ENCODE data around the gene CDH22. TPM values are rescaled to one million over a fixed set of nuclear protein-coding genes. Genes with fewer than 3 reads are reported as not detected.

CDH22 gene
- total RNA-seq, 2 experiments from 2014 or later: not detected

DNA sequence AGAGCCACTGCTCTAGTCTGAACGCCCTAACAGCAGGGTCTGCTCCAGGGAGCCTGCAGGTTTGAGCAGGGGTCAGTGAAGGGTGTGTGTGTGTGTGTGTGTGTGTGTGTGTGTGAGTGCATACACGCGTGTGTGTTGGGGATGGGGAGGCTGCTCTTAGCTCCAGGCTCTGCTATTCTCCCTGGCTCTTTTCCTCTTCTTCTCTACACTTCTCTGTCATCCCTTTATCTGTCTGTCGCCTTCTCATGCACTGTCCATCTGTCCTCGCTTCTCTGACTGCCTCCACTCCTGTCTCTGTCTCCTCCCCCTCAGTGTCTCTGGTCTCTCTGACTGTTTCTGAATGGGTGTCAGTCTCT is 3.4 kb upstream of the CDH22 start:
- H3K36me3 Mint-ChIP-seq: no peaks in the 10 kb centered on the region
- H3K27me3 Mint-ChIP-seq: peaks cover 66% of the 10 kb centered on the region
- no peak for DNase-seq
- no peaks in the 10 kb centered on the region for H3K9me3 Mint-ChIP-seq
- H3K4me1 Mint-ChIP-seq (ENCODE audit: low read depth): peaks cover 5% of the 10 kb centered on the region
- CTCF ChIA-PET: interaction anchor here (0.7 to 1.1 kb wide), 3 partner anchors 15 to 91 kb away, joined by 3 to 4 read pairs (median 3); no protein-coding TSS in a partner anchor
- POLR2A ChIA-PET: no interaction called here
- no peak overlapping the region for H3K4me3 Mint-ChIP-seq
- intact Hi-C loops (cut with micrococcal nuclease): no loop called here
- H3K27ac Mint-ChIP-seq: no peak overlapping the region

DNA sequence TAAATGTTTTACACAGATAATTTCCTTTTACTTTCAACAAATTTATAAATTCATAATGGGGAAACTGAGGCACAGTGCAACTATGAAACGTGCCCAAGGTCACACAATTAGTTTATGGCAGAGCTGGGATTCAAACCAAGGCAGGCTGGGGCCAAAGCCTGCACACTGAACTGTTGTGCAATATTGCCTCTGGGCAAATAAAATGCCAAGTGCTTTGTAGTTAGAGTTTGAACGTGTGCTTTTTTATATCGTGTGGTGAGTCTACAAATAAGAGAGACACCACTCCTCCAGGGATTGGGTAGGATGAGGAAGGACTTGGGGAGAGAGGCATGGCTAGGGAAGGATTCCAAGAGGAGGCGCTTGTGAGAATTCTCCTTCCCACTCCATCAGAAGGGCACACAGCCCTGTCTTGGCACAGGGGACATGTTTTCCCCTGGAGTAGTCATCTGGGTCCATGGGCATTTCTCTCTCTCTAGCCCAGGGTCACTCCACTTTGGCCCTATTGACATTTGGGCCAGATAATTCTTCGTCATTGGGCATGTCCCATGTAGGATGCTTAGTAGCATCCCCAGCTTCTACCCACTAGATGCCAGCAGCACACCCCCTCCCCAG is 2.8 kb upstream of the CDH22 start:
- Mint-ChIP-seq H3K9me3 (no peaks in the 10 kb centered on the region), H3K27me3 (peaks cover 67% of the 10 kb centered on the region), H3K27ac (no peak overlapping the region), H3K36me3 (no peaks in the 10 kb centered on the region), H3K4me3 (no peak overlapping the region), H3K4me1 (ENCODE audit: low read depth) (peaks cover 6% of the 10 kb centered on the region)
- intact Hi-C loops (cut with micrococcal nuclease): no loop called here
- CTCF ChIA-PET: interaction anchor here (0.7 to 1.1 kb wide), 3 partner anchors 16 to 92 kb away, joined by 3 to 4 read pairs (median 3); no protein-coding TSS in a partner anchor
- no peak for DNase-seq
- POLR2A ChIA-PET: no interaction called here

DNA sequence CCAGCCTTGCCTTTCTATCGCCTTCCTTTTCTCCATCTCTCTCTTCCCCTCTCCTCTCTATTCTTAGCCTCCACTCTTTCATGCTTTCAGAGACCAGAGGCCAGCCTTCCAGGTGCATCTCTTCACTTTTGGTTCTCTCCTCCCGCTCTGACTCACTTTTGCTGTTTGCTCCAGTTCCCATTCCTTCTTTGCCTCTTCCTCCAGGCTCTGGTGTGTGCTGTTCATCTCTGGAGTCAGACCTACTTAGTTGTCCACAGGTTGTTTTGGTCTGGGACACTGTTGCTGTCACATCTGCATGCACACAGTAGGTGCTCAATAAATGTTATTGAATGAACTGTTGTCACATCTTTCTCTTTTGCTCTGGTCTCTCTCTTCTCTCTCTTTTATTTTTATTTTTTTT is 1.6 kb upstream of the CDH22 start:
- Mint-ChIP-seq H3K27me3 (peaks cover 58% of the 10 kb centered on the region), H3K36me3 (no peaks in the 10 kb centered on the region), H3K4me1 (ENCODE audit: low read depth) (peaks cover 6% of the 10 kb centered on the region), H3K4me3 (no peak overlapping the region), H3K9me3 (no peaks in the 10 kb centered on the region), H3K27ac (no peak overlapping the region)
- intact Hi-C loops (cut with micrococcal nuclease): loop anchor here (5.0 kb wide), 2 partner anchors 52 to 288 kb away; no protein-coding TSS in a partner anchor
- no peak for DNase-seq
- ChIA-PET CTCF (no interaction called here), POLR2A (no interaction called here)

DNA sequence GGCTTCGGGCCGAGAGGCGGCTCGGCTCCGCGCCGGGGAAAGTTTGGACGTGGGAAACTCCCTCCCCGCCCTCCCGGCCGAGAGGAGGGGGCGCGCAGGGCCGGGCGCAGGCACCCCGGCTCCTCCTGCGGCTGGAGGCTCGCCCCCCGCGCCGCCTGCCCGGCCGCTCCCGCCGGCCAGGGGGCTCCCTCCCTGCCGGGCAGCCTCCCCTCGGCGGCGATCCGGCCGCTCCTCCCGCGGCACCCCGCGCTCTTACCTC is 370 bp downstream of the CDH22 start:
- H3K9me3 Mint-ChIP-seq: no peaks in the 10 kb centered on the region
- POLR2A ChIA-PET: no interaction called here
- H3K4me1 Mint-ChIP-seq (ENCODE audit: low read depth): peaks cover 6% of the 10 kb centered on the region
- no peak for DNase-seq
- CTCF ChIA-PET: interaction anchor here (0.6 to 1.4 kb wide), 3 partner anchors 51 to 342 kb away, joined by 3 to 4 read pairs (median 3); no protein-coding TSS in a partner anchor
- no peaks in the 10 kb centered on the region for H3K36me3 Mint-ChIP-seq
- H3K27ac Mint-ChIP-seq: no peak overlapping the region
- intact Hi-C loops (cut with micrococcal nuclease): loop anchor here (1.0 to 5.0 kb wide), 4 partner anchors 41 to 286 kb away; no protein-coding TSS in a partner anchor
- H3K4me3 Mint-ChIP-seq: no peak overlapping the region
- peaks cover 47% of the 10 kb centered on the region for H3K27me3 Mint-ChIP-seq

DNA sequence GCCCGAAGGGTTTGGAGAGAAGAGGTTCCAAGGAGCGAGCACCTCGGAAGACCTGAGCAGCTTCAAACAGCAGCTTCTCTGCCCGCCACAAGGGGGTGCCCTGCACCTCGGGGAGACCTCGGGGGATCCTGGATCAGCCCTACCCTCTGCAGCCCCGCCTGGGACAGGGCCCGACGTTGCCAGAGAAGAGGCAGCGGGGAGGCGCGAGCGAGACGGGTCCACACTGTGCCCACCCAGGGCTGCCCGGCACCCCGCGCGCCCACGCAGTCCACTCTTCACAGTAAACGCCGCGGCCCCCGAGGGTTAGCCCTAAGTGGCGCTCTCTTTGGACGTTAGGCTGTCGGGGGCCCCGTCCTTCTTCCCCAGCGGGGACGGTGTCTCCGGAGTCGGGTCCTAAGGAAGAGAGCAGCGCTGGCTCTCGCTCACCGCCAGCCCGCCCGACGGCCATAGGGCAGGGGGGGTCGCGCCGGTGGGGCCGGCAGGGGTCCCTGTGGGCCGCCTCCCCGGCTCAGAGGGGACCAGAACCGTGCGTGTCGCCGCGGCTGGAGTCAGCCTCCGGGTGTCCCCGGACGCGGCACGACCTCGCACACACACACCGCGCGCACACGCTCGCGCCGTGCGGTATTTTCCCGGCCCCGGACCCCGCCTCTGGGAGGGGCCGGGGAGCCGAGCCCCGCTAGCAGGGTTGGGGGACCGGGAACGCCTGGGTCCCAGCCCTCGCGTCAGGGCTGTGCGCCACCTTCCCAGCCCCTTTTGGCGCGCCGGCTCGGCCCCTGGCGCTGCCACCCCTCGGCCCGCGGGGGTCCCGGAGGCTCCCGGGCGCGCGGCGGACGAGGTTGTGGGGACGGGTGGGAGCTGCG is 929 bp downstream of the CDH22 start:
- peaks cover 6% of the 10 kb centered on the region for H3K4me1 Mint-ChIP-seq (ENCODE audit: low read depth)
- DNase-seq: peak; percentile 78
- H3K36me3 Mint-ChIP-seq: no peaks in the 10 kb centered on the region
- no peak overlapping the region for H3K4me3 Mint-ChIP-seq
- no peaks in the 10 kb centered on the region for H3K9me3 Mint-ChIP-seq
- ChIA-PET CTCF (interaction anchor here (0.5 to 3.2 kb wide), 39 partner anchors 9 to 373 kb away, joined by 3 to 33 read pairs (median 4); partner anchors contain the start of gene ELMO2), POLR2A (no interaction called here)
- H3K27me3 Mint-ChIP-seq: peaks cover 50% of the 10 kb centered on the region
- intact Hi-C loops (cut with micrococcal nuclease): loop anchor here (1.0 to 5.0 kb wide), 4 partner anchors 42 to 285 kb away; no protein-coding TSS in a partner anchor
- no peak overlapping the region for H3K27ac Mint-ChIP-seq

DNA sequence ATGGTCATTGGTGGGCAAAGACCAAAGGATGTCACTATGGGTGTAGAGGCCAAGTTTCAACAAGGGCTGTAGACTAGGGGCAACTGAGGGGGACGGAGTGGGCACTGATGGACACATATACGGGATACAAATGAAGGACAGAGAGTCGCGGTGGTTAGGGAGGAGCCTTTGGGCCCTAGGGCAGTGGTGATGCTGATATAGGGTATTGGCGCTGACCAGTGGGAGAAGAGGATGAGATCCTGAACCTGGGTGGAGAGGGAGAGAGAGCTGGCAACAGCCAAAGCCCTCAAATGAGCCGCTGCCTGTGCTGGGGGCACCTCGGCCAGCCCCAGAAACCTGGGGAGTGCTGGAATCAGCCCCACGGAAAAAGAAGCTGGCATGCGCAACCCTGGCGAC is 1.6 kb downstream of the CDH22 start:
- ChIA-PET POLR2A (no interaction called here), CTCF (interaction anchor here (0.5 to 3.2 kb wide), 38 partner anchors 9 to 374 kb away, joined by 3 to 33 read pairs (median 4); partner anchors contain the start of gene ELMO2)
- Mint-ChIP-seq H3K36me3 (no peaks in the 10 kb centered on the region), H3K27me3 (peaks cover 46% of the 10 kb centered on the region), H3K4me1 (ENCODE audit: low read depth) (peaks cover 2% of the 10 kb centered on the region), H3K9me3 (no peaks in the 10 kb centered on the region), H3K4me3 (no peak overlapping the region), H3K27ac (no peak overlapping the region)
- intact Hi-C loops (cut with micrococcal nuclease): loop anchor here (1.0 to 5.0 kb wide), 4 partner anchors 43 to 284 kb away; no protein-coding TSS in a partner anchor
- no peak for DNase-seq

DNA sequence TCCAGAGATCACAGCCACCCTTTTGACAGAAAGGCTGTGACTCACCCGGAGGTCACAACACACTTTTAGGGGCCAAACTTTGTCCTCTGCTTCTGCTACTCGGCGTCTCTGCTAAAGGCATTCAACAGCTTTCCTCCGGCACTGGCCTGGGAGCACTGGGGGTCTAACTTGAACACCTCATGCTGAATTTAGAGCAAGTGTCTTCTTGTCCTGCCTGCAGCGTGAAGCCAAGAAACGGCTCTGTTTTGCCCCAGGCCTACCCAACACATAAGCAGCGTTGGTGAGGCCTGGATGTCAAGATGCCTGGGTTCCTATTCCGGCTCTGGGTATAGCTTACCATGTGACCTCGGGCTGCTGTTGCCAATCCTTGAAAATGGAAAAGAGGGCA is 2.3 kb downstream of the CDH22 start:
- Mint-ChIP-seq H3K4me1 (ENCODE audit: low read depth) (peaks cover 2% of the 10 kb centered on the region), H3K4me3 (no peak overlapping the region), H3K27ac (no peak overlapping the region), H3K36me3 (no peaks in the 10 kb centered on the region), H3K9me3 (no peaks in the 10 kb centered on the region), H3K27me3 (peaks cover 41% of the 10 kb centered on the region)
- DNase-seq: no peak
- ChIA-PET CTCF (interaction anchor here (1.3 to 3.2 kb wide), 13 partner anchors 11 to 293 kb away, joined by 3 to 33 read pairs (median 5); no protein-coding TSS in a partner anchor), POLR2A (no interaction called here)
- intact Hi-C loops (cut with micrococcal nuclease): loop anchor here (5.0 kb wide), 2 partner anchors 56 to 284 kb away; no protein-coding TSS in a partner anchor

DNA sequence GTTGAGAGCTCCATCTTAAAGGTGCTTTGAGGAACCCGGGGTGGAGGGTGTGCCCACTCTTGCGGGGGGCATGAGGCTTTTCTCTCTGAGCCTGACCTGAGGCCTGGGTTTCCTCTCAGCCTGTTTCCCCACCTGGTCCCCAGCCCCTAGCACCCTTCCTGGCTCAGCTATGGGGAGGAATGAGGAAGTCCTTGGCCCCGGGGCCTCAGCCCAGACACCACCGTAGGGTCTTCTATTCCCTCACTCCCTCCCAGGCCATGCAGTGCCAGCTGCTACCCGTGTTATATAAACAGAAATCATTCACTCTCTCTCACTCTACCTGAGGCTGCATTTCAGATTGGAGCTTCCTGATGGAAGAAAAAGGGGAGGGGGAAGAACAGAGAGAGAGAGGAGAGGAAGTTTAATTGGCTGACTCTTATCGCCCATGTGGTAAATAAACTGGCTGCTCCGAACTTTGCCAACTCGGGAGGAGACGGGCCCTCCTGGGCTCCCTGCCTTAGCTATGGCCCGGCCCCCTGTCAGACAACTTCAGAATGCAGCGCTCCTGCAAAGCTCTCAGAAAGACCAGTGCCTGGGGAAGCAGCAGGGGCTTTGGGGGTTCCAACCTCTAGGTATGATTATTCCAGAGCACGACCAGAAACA is 2.8 kb downstream of the CDH22 start:
- H3K4me3 Mint-ChIP-seq: no peak overlapping the region
- peaks cover 38% of the 10 kb centered on the region for H3K27me3 Mint-ChIP-seq
- ChIA-PET POLR2A (no interaction called here), CTCF (interaction anchor here (1.2 to 3.2 kb wide), 12 partner anchors 11 to 288 kb away, joined by 3 to 33 read pairs (median 5); no protein-coding TSS in a partner anchor)
- peaks cover 2% of the 10 kb centered on the region for H3K4me1 Mint-ChIP-seq (ENCODE audit: low read depth)
- H3K9me3 Mint-ChIP-seq: no peaks in the 10 kb centered on the region
- intact Hi-C loops (cut with micrococcal nuclease): loop anchor here (5.0 kb wide), 2 partner anchors 57 to 283 kb away; no protein-coding TSS in a partner anchor
- H3K27ac Mint-ChIP-seq: no peak overlapping the region
- no peak for DNase-seq
- H3K36me3 Mint-ChIP-seq: no peaks in the 10 kb centered on the region

DNA sequence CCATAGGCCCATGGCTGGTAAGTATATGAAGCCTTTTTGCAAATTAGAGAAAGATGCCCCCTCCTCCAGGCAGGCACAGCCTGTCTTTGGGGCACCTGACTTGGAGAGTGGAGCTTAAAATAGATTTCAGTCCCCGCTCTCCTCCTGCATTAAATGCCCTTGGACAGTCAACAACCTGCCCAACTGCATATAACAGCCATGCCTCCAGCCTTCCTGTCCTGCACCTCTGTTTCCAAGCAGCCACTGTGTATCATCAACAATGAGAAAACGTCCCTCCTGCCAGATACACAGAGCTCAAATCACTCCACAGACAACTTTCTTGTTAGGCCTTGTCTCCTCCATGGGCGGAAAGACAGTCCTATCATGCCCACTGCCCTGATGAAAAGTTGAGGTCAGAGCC is 3.4 kb downstream of the CDH22 start:
- no peak overlapping the region for H3K4me3 Mint-ChIP-seq
- H3K27me3 Mint-ChIP-seq: peaks cover 33% of the 10 kb centered on the region
- no peaks in the 10 kb centered on the region for H3K36me3 Mint-ChIP-seq
- ChIA-PET CTCF (interaction anchor here (1.2 to 3.2 kb wide), 9 partner anchors 8 to 287 kb away, joined by 3 to 33 read pairs (median 5); no protein-coding TSS in a partner anchor), POLR2A (no interaction called here)
- H3K4me1 Mint-ChIP-seq (ENCODE audit: low read depth): peaks cover 2% of the 10 kb centered on the region
- no peak for DNase-seq
- intact Hi-C loops (cut with micrococcal nuclease): loop anchor here (5.0 kb wide), 2 partner anchors 57 to 283 kb away; no protein-coding TSS in a partner anchor
- no peaks in the 10 kb centered on the region for H3K9me3 Mint-ChIP-seq
- H3K27ac Mint-ChIP-seq: no peak overlapping the region

DNA sequence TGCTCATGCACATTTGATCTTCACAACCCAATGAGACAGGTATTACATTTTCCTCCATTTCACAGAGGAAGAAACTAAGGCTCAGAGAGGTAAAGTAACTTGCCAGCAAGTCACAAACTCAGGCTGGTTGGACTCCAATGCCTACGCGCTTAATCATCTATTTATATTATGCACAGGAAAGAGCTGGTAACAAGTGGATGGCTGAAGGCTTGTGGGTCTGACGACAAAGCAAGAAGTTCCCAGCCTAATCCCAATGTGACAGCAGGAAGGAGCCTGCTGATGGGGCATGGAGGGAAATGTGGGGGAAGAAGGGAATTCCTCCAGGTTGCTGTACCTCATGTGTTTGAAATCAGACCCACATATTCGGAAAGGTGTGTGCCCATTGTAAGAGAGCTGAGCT is 3.9 kb downstream of the CDH22 start:
- POLR2A ChIA-PET: no interaction called here
- Mint-ChIP-seq H3K4me3 (no peak overlapping the region), H3K36me3 (no peaks in the 10 kb centered on the region), H3K9me3 (no peaks in the 10 kb centered on the region), H3K4me1 (ENCODE audit: low read depth) (peaks cover 2% of the 10 kb centered on the region), H3K27ac (no peak overlapping the region), H3K27me3 (peaks cover 29% of the 10 kb centered on the region)
- DNase-seq: no peak
- CTCF ChIA-PET: interaction anchor here (1.2 to 3.2 kb wide), 7 partner anchors 9 to 287 kb away, joined by 3 to 33 read pairs (median 5); no protein-coding TSS in a partner anchor
- intact Hi-C loops (cut with micrococcal nuclease): no loop called here

DNA sequence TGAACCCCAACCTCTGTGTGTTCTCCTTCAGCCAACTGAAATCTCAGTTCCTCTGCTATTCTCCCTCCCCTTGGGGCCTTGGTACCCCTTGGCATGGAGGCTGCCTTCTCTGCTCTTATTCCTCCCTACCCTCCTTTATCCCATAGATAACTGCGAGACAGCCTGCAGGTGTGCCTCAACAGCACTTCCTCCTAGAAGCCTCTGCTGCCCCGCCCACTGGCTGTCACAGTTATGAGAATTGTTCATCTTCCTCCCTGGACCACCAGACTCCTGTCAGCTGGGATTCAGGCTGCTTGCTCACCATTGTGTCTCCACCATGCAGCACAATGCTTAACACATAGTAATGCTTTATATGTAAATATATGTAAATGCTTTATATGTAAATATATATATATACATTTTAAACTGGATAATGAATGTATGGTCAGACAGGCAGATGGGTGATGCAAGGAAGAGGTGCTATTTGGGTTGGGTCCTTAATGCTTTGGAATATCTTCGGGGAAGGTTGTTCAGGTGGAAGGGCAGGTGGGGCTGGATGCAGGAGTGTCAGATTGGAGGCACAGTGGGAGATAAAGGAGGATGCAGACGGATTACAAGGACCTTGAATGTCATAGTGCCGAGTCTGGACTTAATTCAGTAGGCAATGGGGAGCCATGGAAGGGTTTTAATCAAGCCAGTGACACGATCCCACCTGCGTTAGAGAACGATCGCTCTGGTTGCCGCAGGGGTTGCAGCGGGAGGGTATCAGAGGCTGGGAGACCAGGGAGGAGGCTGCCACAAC is 4.9 kb downstream of the CDH22 start:
- H3K27me3 Mint-ChIP-seq: peaks cover 21% of the 10 kb centered on the region
- H3K27ac Mint-ChIP-seq: no peak overlapping the region
- intact Hi-C loops (cut with micrococcal nuclease): no loop called here
- H3K4me1 Mint-ChIP-seq (ENCODE audit: low read depth): peaks cover 2% of the 10 kb centered on the region
- ChIA-PET POLR2A (no interaction called here), CTCF (interaction anchor here (1.6 kb wide), 1 partner anchor 10 kb away, joined by 4 read pairs; no protein-coding TSS in a partner anchor)
- no peaks in the 10 kb centered on the region for H3K36me3 Mint-ChIP-seq
- H3K9me3 Mint-ChIP-seq: no peaks in the 10 kb centered on the region
- no peak for DNase-seq
- no peak overlapping the region for H3K4me3 Mint-ChIP-seq

Measured in activated CD4-positive, alpha-beta memory T cell treated with anti-CD3 and anti-CD28 coated beads for 36 hours (primary cell).